ENCODE measurements around the gene TAF11L14.
"Not testable (repeated sequence)": the region's sequence is repeated elsewhere in the genome, so short reads cannot be mapped to it uniquely, and the experiment has no call there.

- TF ChIP-seq POU6F1 (CRISPR knock-in tag; IDR thresholded peaks at IDR 0.05; ENCODE audit: borderline replicate concordance, low read depth); ZC3H10 (CRISPR knock-in tag; IDR thresholded peaks at IDR 0.05); TCF4 (CRISPR knock-in tag; IDR thresholded peaks at IDR 0.05; ENCODE audit: borderline replicate concordance); CREB5 (CRISPR knock-in tag; IDR thresholded peaks at IDR 0.05; ENCODE audit: low read depth); ARNTL (CRISPR knock-in tag; IDR thresholded peaks at IDR 0.05; ENCODE audit: borderline replicate concordance, low read depth): not testable (repeated sequence)
Measured at GRCh38 chr5:17585658-17586057, 48.6 kb upstream of the TAF11L14 start, which contains the start of gene TAF11L7.

Data from SK-N-SH treated with all-trans-retinoic acid at 6 μM for 48 hours (cell line).